GM12865 (cell line): Measurements from ENCODE around the gene PRR29.

ENCODE experiments used
- DNase-seq: peaks from one replicate; pipeline ENCODE4 v3.0.0; 2010; ENCODE audit warnings: low read depth
- H3K4me3 ChIP-seq: 2 replicates; pipeline ENCODE4 v1.5.1; 2011; ENCODE audit warnings: mild to moderate bottlenecking, low read depth, low read length, control low read depth
- CTCF ChIP-seq: IDR thresholded peaks from 2 replicates; pipeline ENCODE4 v1.5.1; 2011; ENCODE audit warnings: low read length, control low read depth, low read depth, inconsistent platforms; ENCODE audit not compliant: insufficient read depth; ENCODE audit errors: missing control alignments

PRR29 gene

GRCh38 chr17:64040206-64040605 is 42.1 kb downstream of the PRR29 start:
- no peak overlapping the region for H3K4me3 ChIP-seq
- DNase-seq: no peak
- TF ChIP-seq CTCF: no peak

GRCh38 chr17:64041912-64042311 is 43.8 kb downstream of the PRR29 start:
- H3K4me3 ChIP-seq: no peak overlapping the region
- no peak for TF ChIP-seq CTCF
- DNase-seq: no peak

GRCh38 chr17:64042700-64043485 is 44.7 kb downstream of the PRR29 start:
- no peak overlapping the region for H3K4me3 ChIP-seq
- TF ChIP-seq CTCF: no peak
- no peak for DNase-seq

- no peak overlapping the region for H3K4me3 ChIP-seq
- DNase-seq: no peak
- TF ChIP-seq CTCF: no peak
Measured at GRCh38 chr17:64045176-64045575, 47.0 kb downstream of the PRR29 start.

- DNase-seq: no peak
- TF ChIP-seq CTCF: no peak
- no peak overlapping the region for H3K4me3 ChIP-seq
Measured at GRCh38 chr17:64048805-64049204, 50.7 kb downstream of the PRR29 start.

- DNase-seq: no peak
- TF ChIP-seq CTCF: no peak
- no peak overlapping the region for H3K4me3 ChIP-seq
Measured at GRCh38 chr17:64051153-64051552, 53.0 kb downstream of the PRR29 start.

GRCh38 chr17:64053101-64053500 is 55.0 kb downstream of the PRR29 start:
- no peak for TF ChIP-seq CTCF
- H3K4me3 ChIP-seq: no peak overlapping the region
- DNase-seq: no peak
